IMR-90 (cell line): ENCODE measurements around the gene PDCL3. TPM values are rescaled to one million over a fixed set of nuclear protein-coding genes. Genes with fewer than 3 reads are reported as not detected.

Source experiments
- ATAC-seq: fragments of 200-7000 bp; cut with Tn5 transposase; 2 replicates; pipeline ENCODE4 v1.9.1; 2020; ENCODE audit warnings: low read depth, mild to moderate bottlenecking, moderate library complexity
- BruUV-seq: library from RNA; stranded (reverse); fragments of 400-500 nt; replicated peaks from 2 replicates; lab custom pipeline; 2021; lab: Mats Ljungman, UMichigan
- CTCF ChIA-PET: fragments of 300-600 bp; formaldehyde crosslinking; extraction: SDS; loops from one replicate; lab custom pipeline; 2021; ENCODE audit warnings: antibody characterized with exemption; lab: Yijun Ruan, JAX
- POLR2A ChIA-PET: fragments of 300-600 bp; sonication (Branson Sonifier 250); formaldehyde crosslinking; loops from one replicate; lab custom pipeline; 2022; ENCODE audit warnings: antibody characterized with exemption; ENCODE audit not compliant: unreplicated experiment; lab: Charles Lee
- DNase-seq: peaks from one replicate; pipeline ENCODE4 v3.0.0; 2013
- H2AFZ ChIP-seq: replicated peaks from 2 replicates; pipeline ENCODE3; 2013; ENCODE audit warnings: low read length, mild to moderate bottlenecking; ENCODE audit not compliant: poor library complexity
- H2AK5ac ChIP-seq: 2 replicates; pipeline ENCODE4 v1.6.1; 2013; ENCODE audit warnings: low read depth, low read length, inconsistent platforms
- H2AK9ac ChIP-seq: replicated peaks from 2 replicates; pipeline ENCODE3; 2013; ENCODE audit warnings: mild to moderate bottlenecking, low read depth, low read length, moderate library complexity; ENCODE audit not compliant: poor library complexity
- H2BK120ac ChIP-seq: 2 replicates; pipeline ENCODE4 v1.6.1; 2013; ENCODE audit warnings: low read depth, low read length, inconsistent platforms
- H2BK15ac ChIP-seq: 3 replicates; pipeline ENCODE4 v1.6.1; 2013; ENCODE audit warnings: low read depth, low read length, inconsistent platforms
- H2BK20ac ChIP-seq: 2 replicates; pipeline ENCODE4 v1.6.1; 2013; ENCODE audit warnings: low read depth, mild to moderate bottlenecking, inconsistent platforms, low read length, moderate library complexity
- H2BK5ac ChIP-seq: 2 replicates; pipeline ENCODE4 v1.6.1; 2013; ENCODE audit warnings: mild to moderate bottlenecking, low read depth, low read length, inconsistent platforms; ENCODE audit not compliant: poor library complexity, severe bottlenecking
- H3K14ac ChIP-seq: replicated peaks from 2 replicates; pipeline ENCODE4 v1.6.1; 2013; ENCODE audit warnings: low read depth, low read length, inconsistent platforms
- H3K18ac ChIP-seq: 2 replicates; pipeline ENCODE4 v1.6.1; 2013; ENCODE audit warnings: low read depth, low read length, control low read depth
- H3K23ac ChIP-seq: 2 replicates; pipeline ENCODE4 v1.6.1; 2013; ENCODE audit warnings: low read depth, low read length, inconsistent platforms
- H3K27ac ChIP-seq: 2 replicates; pipeline ENCODE4 v1.5.1; 2013; ENCODE audit warnings: mild to moderate bottlenecking, control low read depth, low read length; ENCODE audit not compliant: insufficient read depth
- H3K27me3 ChIP-seq: 2 replicates; pipeline ENCODE4 v1.6.1; 2013; ENCODE audit warnings: low read length; ENCODE audit not compliant: control insufficient read depth, insufficient read depth
- H3K36me3 ChIP-seq: 2 replicates; pipeline ENCODE4 v1.6.1; 2013; ENCODE audit warnings: low read length, mixed read lengths; ENCODE audit not compliant: control insufficient read depth, insufficient read depth
- H3K4ac ChIP-seq: 2 replicates; pipeline ENCODE4 v1.6.1; 2013; ENCODE audit warnings: low read depth, low read length, inconsistent platforms
- H3K4me1 ChIP-seq: 2 replicates; pipeline ENCODE4 v1.6.1; 2013; ENCODE audit warnings: low read length, mixed read lengths; ENCODE audit not compliant: control insufficient read depth, insufficient read depth
- H3K4me2 ChIP-seq: 2 replicates; pipeline ENCODE4 v1.6.1; 2013; ENCODE audit warnings: low read depth, mild to moderate bottlenecking, control low read depth, low read length, moderate library complexity
- H3K4me3 ChIP-seq: 2 replicates; pipeline ENCODE4 v1.5.1; 2013; ENCODE audit warnings: low read depth, mild to moderate bottlenecking, control low read depth, low read length, moderate library complexity; ENCODE audit not compliant: insufficient read depth
- H3K56ac ChIP-seq: 2 replicates; pipeline ENCODE4 v1.6.1; 2013; ENCODE audit warnings: low read length, inconsistent platforms; ENCODE audit not compliant: insufficient read depth; ENCODE audit errors: extremely low read depth
- H3K79me1 ChIP-seq, 2 experiments: 2 replicates each; pipeline ENCODE4 v1.6.1; 2013; ENCODE audit warnings: low read length in 2 of 2, inconsistent platforms in 1 of 2, low read depth in 1 of 2
- H3K9ac ChIP-seq: 2 replicates; pipeline ENCODE4 v1.6.1; 2013; ENCODE audit warnings: low read depth, low read length, control low read depth
- H3K9me1 ChIP-seq: 2 replicates; pipeline ENCODE4 v1.6.1; 2013; ENCODE audit warnings: low read length, inconsistent platforms; ENCODE audit not compliant: insufficient read depth
- H3K9me3 ChIP-seq: 2 replicates; pipeline ENCODE4 v1.6.1; 2013; ENCODE audit warnings: low read length; ENCODE audit not compliant: control insufficient read depth, insufficient read depth
- H4K20me1 ChIP-seq: 2 replicates; pipeline ENCODE4 v1.6.1; 2013; ENCODE audit warnings: low read length, inconsistent platforms; ENCODE audit not compliant: insufficient read depth
- H4K5ac ChIP-seq: 2 replicates; pipeline ENCODE4 v1.6.1; 2013; ENCODE audit warnings: mild to moderate bottlenecking, low read depth, low read length, control low read depth
- H4K8ac ChIP-seq, 2 experiments: 2 replicates each; pipeline ENCODE4 v1.6.1; 2013; ENCODE audit warnings: low read depth in 2 of 2, low read length in 2 of 2, control low read depth in 1 of 2, inconsistent platforms in 1 of 2
- H4K91ac ChIP-seq: 2 replicates; pipeline ENCODE4 v1.6.1; 2013; ENCODE audit warnings: low read depth, low read length, inconsistent platforms; ENCODE audit not compliant: insufficient read depth
- CEBPB ChIP-seq: IDR thresholded peaks from 2 replicates; pipeline ENCODE4 v1.6.1; 2012; ENCODE audit warnings: low read depth, low read length, improper control_type of control experiment
- RAD21 ChIP-seq: IDR thresholded peaks from 2 replicates; pipeline ENCODE4 v1.6.1; 2012; ENCODE audit warnings: low read length, improper control_type of control experiment
- SMC3 ChIP-seq: fragments of 150-350 bp; IDR thresholded peaks from 2 replicates; pipeline ENCODE4 v1.6.1; 2016; ENCODE audit warnings: low read depth, mild to moderate bottlenecking, antibody characterized with exemption, low read length, moderate library complexity
- WGBS, 2 experiments: methylation state at CpG; one replicate each; pipeline versions ENCODE4 v1.1.5 to v1.1.7; 2013; ENCODE audit warnings: missing lambda C conversion rate in 2 of 2; ENCODE audit not compliant: insufficient read length in 1 of 2; ENCODE audit errors: extremely low coverage in 2 of 2; 5-methylcytosine and 5-hydroxymethylcytosine counted together
- dilution Hi-C: fragments of 300-500 bp; cut with HindIII; formaldehyde crosslinking; loops from one replicate; pipeline ENCODE4 v1.14.3; 2018; ENCODE audit warnings: low sequenced_read_pairs; ENCODE audit not compliant: unreplicated experiment
- in situ Hi-C: fragments of 300-500 bp; cut with MboI; formaldehyde crosslinking; loops from 3 replicates; pipeline ENCODE4 v1.14.3; 2019; ENCODE audit warnings: low sequenced_read_pairs, inconsistent platforms, mixed read lengths
- intact Hi-C: fragments of 100-400 bp; cut with micrococcal nuclease; formaldehyde crosslinking; loops from 2 replicates; pipeline ENCODE4 v1.10.0; 2022
- polyA plus RNA-seq, 3 experiments: library from polyadenylated mRNA; depleted of rRNA; stranded (reverse); fragments of >200 nt; gene quantifications; 2 replicates each; pipeline ENCODE4 v1.2.3, GENCODE V29; 2012; ENCODE audit warnings: low replicate concordance in 1 of 3
- total RNA-seq: library from RNA; depleted of rRNA; stranded (reverse); fragments of >200 nt; gene quantifications from 2 replicates; pipeline ENCODE4 v1.2.3, GENCODE V29; 2012

PDCL3 gene
- total and polyA plus RNA-seq, 2 of the 4 experiments (the other 2 are of a cell fraction), result 9.5 to 26.4 TPM

GRCh38 chr2:100537918-100538317, 24.9 kb upstream of the PDCL3 start:
- Histone ChIP-seq H3K4me3 (no peak overlapping the region), H3K23ac (no peak overlapping the region), H3K36me3 (no peaks in the 10 kb centered on the region), H2BK20ac (no peak overlapping the region), H3K9me1 (no peaks in the 10 kb centered on the region), H4K20me1 (no peaks in the 10 kb centered on the region), H3K4me2 (no peak overlapping the region), H3K9ac (no peak overlapping the region), H3K9me3 (no peaks in the 10 kb centered on the region), H3K14ac (no peak overlapping the region), H3K18ac (no peak overlapping the region), H2BK15ac (no peak overlapping the region), H3K27ac (no peak overlapping the region), H4K5ac (no peak overlapping the region), H4K8ac (no peak overlapping the region), H3K4me1 (no peaks in the 10 kb centered on the region), H2AK5ac (no peak overlapping the region), H3K56ac (no peak overlapping the region), H3K79me1 (no peaks in the 10 kb centered on the region), H4K91ac (no peak overlapping the region), H2AFZ (no peak overlapping the region), H3K27me3 (no peaks in the 10 kb centered on the region; the same call in 1 of the 2 replicates), H2AK9ac (no peak overlapping the region), H2BK120ac (no peak overlapping the region), H2BK5ac (no peak overlapping the region), H3K4ac (no peak overlapping the region)
- dilution Hi-C loops, result no loop called here
- no peak for ATAC-seq
- intact Hi-C loops, result no loop called here
- DNase-seq, result no peak
- TF ChIP-seq SMC3, result no peak
- TF ChIP-seq CEBPB, result no peak
- TF ChIP-seq RAD21, result no peak
- BruUV-seq, result no TSS peak
- CTCF ChIA-PET, result no interaction called here
- POLR2A ChIA-PET, result no interaction called here
- in situ Hi-C loops, result no loop called here
- 38% methylated on average over 4 of the region's 9 CpGs; no CpG with 5 or more reads in 1 of the 2 experiments for WGBS, 2 experiments
